Endothelial cell (in vitro differentiated cells): Measurements from ENCODE around the gene FBLN2. TPM values are rescaled to one million over a fixed set of nuclear protein-coding genes. Genes with fewer than 3 reads are reported as not detected.

Experiments
- DNase-seq: peaks from one replicate; pipeline ENCODE4 v3.0.0; 2021; ENCODE audit warnings: low spot score
- H3K27ac Mint-ChIP-seq: one replicate; pipeline ENCODE4 v1.8.0; 2021; ENCODE audit warnings: mixed read lengths, inconsistent platforms; ENCODE audit not compliant: unreplicated experiment
- H3K27me3 Mint-ChIP-seq: one replicate; pipeline ENCODE4 v1.8.0; 2021; ENCODE audit warnings: mild to moderate bottlenecking, moderate library complexity, mixed read lengths, inconsistent platforms; ENCODE audit not compliant: unreplicated experiment
- H3K36me3 Mint-ChIP-seq: one replicate; pipeline ENCODE4 v1.8.0; 2021; ENCODE audit warnings: mild to moderate bottlenecking, low read depth, mixed read lengths, inconsistent platforms; ENCODE audit not compliant: unreplicated experiment
- H3K4me1 Mint-ChIP-seq: one replicate; pipeline ENCODE4 v1.8.0; 2021; ENCODE audit warnings: mild to moderate bottlenecking, mixed read lengths, inconsistent platforms; ENCODE audit not compliant: unreplicated experiment
- H3K4me3 Mint-ChIP-seq: one replicate; pipeline ENCODE4 v1.8.0; 2021; ENCODE audit warnings: mild to moderate bottlenecking, mixed read lengths, inconsistent platforms; ENCODE audit not compliant: unreplicated experiment
- H3K9me3 Mint-ChIP-seq: one replicate; pipeline ENCODE4 v1.8.0; 2021; ENCODE audit warnings: mixed read lengths, inconsistent platforms; ENCODE audit not compliant: unreplicated experiment
- CTCF ChIP-seq: fragments of 200-600 bp; sonication (generic); IDR thresholded peaks from one replicate; pipeline ENCODE4 v1.5.0; 2021; ENCODE audit warnings: antibody characterized with exemption; ENCODE audit not compliant: unreplicated experiment
- total RNA-seq: library from RNA; stranded (reverse); fragmentation: NEBNext Ultra II Directional; extraction: Animal tissue kit (Norgen Biotek cat#: 25700); gene quantifications from one replicate; pipeline ENCODE4 v1.2.1, GENCODE V29; 2021; ENCODE audit not compliant: unreplicated experiment

The FBLN2 gene
- total RNA-seq, 1 donor from 2014 or later = 10.5 TPM

GRCh38 chr3:13624021-13624420 is 75.1 kb downstream of the FBLN2 start:
- Mint-ChIP-seq H3K4me3 (no peak overlapping the region), H3K4me1 (no peaks in the 10 kb centered on the region), H3K9me3 (no peaks in the 10 kb centered on the region)

GRCh38 chr3:13624671-13625125 is 75.8 kb downstream of the FBLN2 start:
- TF ChIP-seq CTCF = no peak
- H3K27me3 Mint-ChIP-seq = peaks cover 14% of the 10 kb centered on the region
- DNase-seq = no peak
- H3K9me3 Mint-ChIP-seq = no peaks in the 10 kb centered on the region
- peaks cover 3% of the 10 kb centered on the region for H3K36me3 Mint-ChIP-seq
- H3K4me1 Mint-ChIP-seq = no peaks in the 10 kb centered on the region
- no peak overlapping the region for H3K4me3 Mint-ChIP-seq
- no peak overlapping the region for H3K27ac Mint-ChIP-seq

More at GRCh38 chr3:13624021-13624420, 75.1 kb downstream of the FBLN2 start:
- Mint-ChIP-seq H3K36me3 (peaks cover 3% of the 10 kb centered on the region), H3K27me3 (peaks cover 12% of the 10 kb centered on the region), H3K27ac (no peak overlapping the region)
- DNase-seq = no peak
- TF ChIP-seq CTCF = no peak

GRCh38 chr3:13626396-13626795 is 77.5 kb downstream of the FBLN2 start:
- Mint-ChIP-seq H3K4me1 (no peaks in the 10 kb centered on the region), H3K27me3 (peaks cover 12% of the 10 kb centered on the region), H3K4me3 (no peak overlapping the region), H3K36me3 (peaks cover 3% of the 10 kb centered on the region), H3K9me3 (no peaks in the 10 kb centered on the region), H3K27ac (no peak overlapping the region)
- TF ChIP-seq CTCF = no peak
- no peak for DNase-seq

- Mint-ChIP-seq H3K27ac (no peak overlapping the region), H3K36me3 (no peaks in the 10 kb centered on the region), H3K4me3 (no peak overlapping the region), H3K9me3 (no peaks in the 10 kb centered on the region), H3K4me1 (no peaks in the 10 kb centered on the region), H3K27me3 (peaks cover 15% of the 10 kb centered on the region)
- DNase-seq = no peak
- TF ChIP-seq CTCF = no peak
Measured at GRCh38 chr3:13626915-13627460, 78.1 kb downstream of the FBLN2 start.

GRCh38 chr3:13627681-13628080 is 78.8 kb downstream of the FBLN2 start:
- no peak overlapping the region for H3K27ac Mint-ChIP-seq
- no peak overlapping the region for H3K4me3 Mint-ChIP-seq
- H3K4me1 Mint-ChIP-seq = no peaks in the 10 kb centered on the region
- H3K9me3 Mint-ChIP-seq = no peaks in the 10 kb centered on the region
- H3K27me3 Mint-ChIP-seq = peaks cover 14% of the 10 kb centered on the region
- no peak for DNase-seq
- H3K36me3 Mint-ChIP-seq = no peaks in the 10 kb centered on the region
- no peak for TF ChIP-seq CTCF
